Effector CD4-positive, alpha-beta T cell (primary cell): Measurements from ENCODE around the gene ACTR5.
"Not testable (repeated sequence)": the region's sequence is repeated elsewhere in the genome, so short reads cannot be mapped to it uniquely, and the experiment has no call there.

Experiments used
- DNase-seq: peaks from one replicate; pipeline ENCODE4 v3.0.0-alpha.2; 2020

ACTR5 gene

DNA sequence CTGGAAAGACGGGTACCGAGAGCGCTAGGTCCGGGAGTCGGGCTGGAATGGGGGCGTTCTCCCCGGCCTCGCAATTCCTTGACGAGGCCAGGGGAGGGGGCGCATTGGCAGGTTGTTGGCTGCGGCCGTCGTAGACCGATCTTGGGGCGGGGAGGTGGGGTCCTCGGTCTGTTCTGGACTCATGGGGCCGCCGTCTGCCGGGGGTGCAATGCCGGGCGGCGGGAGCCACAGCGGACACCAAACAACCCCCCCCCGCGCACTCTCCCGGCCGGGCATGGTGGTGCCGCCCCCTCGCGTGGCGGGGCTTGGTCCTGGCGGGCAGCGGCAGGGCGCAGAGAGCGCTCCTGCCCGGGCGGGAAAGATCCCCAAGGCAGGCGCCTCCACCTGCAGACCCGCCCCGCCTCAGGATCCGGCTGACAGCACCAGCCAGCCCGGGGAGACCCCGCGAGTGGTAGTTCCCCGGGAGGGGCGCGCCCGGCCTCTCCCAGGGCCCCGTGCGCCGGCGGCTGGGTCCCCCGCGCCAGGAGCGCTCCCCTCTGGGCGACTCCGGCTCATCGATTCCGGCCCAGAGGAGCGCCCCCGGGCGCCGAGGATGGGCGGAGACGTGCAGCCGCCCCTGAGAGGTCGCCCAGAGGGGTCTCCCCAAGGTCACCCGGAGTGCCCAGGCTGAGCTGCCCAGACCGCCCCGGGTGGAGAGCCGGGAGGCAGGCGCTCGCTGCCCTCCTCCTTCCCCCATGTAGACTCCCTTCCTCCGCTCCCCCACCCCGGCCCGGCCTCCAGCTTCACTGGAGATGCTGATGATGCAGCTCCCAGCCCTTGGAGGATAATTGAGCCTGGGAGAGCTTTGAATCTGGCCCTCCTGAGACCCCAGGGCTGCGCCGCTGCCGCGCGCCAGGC lies 57.9 kb downstream of the ACTR5 start:
- DNase-seq: peak; percentile 38

DNA sequence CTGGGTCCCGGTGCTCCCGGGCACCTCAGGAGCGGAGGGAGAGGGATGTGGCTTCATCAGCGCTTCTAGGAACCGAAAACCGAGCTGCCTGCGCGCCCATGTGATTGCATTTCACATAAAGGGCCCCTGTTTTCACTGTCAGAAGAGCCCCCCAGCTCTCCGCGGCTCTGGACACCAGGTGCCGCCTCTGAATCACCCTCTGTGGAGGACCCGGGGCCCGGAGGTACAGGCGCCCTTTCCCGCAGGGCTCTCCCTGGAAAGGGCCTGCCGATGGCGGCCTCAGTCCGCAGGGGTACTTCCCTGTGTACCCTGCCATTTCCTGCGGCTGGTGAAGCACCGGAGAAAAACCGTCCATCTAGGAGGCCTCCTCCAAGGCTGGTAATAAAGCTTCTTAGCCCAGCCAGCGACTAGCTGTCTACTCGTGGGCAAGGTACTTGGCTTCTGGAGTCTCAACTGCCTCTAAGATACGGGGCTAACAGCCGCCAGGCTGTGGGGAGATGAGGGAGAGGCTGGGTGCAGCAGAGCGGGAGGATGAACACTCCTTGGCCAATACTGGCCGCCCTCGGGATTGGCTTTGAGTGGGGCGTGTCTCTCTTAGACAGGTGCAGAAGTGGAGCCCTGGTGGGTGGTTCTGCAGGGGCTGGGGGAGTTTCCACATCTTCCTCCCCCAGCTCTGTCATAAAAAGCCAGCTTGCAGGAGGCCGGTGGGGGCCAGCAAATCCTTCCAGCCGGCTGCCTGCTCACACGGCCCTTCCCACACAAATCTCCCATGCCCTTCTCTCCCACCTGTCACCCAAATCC lies 58.8 kb downstream of the ACTR5 start:
- DNase-seq: peak; percentile 40

DNA sequence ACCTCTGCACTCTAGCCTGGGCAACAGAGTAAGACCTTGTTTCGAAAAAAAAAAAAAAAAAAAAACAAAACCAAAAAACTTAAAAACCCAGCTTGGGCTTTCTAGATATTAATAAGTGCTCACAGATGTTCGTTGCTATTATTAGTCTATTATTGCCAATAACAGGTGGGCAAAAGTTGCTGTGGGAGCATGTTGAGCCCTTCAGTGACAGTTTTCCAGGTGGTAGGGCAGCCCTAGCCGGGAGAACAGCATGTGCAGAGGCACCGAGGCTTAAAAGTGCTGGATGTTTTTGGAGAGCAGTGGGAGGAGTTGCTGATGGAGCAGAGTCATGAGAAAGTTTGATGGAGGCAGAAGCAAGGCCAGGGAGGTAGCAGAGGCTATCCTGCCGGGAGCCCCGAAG lies 61.7 kb downstream of the ACTR5 start:
- no peak for DNase-seq

DNA sequence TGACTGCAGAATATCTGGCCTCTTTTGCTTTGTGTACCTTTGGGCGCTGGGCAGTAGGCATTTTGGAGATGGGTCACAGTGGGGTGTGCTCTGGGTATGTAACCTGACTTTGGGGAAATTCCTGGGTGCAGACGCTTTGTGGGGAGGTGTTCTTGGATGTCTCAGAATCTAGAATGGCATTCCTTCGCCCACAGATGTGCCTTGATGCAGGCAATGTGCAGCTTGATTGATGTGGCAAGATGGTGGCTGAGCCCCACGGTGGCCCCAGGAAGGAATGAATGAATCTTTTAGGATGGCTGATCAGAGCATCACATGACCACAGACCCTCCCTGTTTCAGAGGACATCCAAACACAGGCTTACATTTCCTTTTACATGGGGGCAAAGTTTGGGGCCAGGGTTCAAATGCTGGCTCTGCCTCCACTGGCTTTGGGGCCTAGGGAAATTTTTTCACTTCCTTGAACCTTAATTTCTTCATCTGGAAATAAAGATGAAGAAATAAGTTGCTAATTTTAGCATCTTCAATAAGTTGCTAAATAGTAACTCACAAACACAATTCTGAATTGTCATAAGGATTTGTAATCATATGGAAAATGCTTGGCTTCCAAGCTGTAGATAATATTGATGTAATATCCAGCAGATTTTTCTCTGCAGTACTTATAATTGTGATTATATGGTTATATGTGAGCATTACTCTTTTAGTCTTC lies 62.8 kb downstream of the ACTR5 start:
- no peak for DNase-seq

DNA sequence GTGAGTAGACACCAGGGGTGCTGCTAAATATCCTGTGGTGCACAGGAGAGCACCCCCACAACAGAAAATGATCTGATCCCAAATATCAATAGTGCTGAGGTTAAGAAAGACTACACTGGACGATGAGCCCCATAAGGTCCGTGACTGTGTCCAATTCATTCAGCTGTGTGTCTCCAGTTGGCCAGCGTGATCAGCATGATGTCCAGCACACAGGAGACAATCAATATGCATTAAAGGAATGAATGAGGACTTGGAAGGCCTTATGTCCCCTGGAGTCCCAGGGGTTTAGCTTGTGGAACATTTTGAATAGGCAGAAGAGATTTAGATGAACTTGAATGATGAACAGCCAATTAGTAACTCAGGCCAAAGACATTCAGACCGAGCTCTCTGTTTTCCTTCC lies 63.5 kb downstream of the ACTR5 start:
- no peak for DNase-seq

DNA sequence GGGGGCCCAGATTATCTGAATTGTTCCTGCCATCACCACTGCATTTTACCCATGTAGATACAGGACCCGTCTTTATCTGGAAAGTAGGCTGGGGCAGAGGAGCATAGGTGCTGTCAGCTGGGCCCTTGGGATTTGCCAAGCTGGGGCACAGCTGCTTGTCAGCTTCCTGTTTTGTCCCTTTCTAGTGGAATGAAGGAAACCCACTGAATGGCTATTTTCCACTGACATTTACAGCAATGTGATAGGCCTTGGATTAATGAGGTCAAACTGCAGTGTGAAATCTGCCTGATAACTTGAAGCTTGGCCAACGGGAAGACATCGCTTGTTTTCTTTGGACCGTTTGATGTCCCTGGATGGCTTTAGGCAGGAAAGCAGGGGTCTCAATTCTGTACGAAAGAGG lies 63.9 kb downstream of the ACTR5 start:
- no peak for DNase-seq

DNA sequence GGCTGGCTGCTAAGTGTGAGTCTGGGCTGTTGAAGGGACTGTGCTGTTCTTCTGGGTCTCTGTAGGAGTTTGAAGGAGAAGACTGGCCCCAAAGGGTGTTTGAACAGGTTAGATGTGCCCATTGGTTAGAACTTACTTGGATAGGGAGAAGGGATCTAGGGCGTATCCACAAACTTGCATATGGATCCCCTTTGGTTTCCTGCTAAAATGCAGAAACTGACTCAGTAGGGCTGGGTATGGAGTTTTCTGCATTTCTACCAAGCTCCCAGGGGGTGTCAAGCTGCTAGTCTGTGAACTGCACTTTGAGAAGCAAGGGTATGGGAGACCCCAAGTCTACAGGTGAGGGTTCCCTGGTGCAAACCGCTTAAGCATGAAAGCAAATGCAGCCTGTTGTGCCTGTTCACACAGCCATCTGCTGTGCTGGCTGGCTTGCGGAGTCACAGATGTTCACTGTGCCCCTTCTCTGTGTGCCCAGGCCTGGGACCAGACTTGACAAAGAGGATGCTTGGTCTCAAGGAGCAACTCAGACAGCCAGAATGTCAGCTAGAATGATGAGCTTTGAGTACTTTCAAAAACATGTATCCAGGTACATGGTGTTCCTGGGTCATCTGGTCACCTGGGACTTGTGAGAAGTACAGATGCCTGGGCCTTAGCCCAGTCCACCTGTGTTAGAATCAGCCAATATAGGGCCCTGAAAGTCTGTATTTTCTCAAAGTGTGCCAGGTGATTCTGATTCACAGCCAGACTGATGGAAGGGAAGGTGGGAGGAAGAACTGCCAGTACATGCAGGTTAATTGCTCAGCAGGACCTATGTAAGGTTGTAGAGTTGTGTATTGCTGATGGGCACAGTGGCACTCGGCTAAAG lies 64.7 kb downstream of the ACTR5 start:
- no peak for DNase-seq

DNA sequence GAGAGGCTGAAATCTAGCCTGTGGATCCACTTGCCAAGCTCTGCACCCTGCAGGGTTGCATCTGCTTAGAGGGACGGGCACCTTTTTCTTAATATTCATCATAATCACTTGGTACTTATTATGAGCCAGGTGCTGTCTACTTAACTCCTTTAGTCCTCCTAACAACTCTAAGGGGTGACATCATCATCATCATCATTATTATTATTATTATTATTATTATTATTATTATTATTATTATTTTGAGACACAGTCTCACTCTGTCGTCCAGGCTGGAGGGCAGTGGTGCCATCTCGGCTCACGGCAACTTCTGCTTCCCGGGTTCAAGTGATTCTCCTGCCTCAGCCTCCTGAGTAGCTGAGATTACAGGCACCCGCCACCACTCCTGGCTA lies 65.3 kb downstream of the ACTR5 start:
- DNase-seq: not testable (repeated sequence)

DNA sequence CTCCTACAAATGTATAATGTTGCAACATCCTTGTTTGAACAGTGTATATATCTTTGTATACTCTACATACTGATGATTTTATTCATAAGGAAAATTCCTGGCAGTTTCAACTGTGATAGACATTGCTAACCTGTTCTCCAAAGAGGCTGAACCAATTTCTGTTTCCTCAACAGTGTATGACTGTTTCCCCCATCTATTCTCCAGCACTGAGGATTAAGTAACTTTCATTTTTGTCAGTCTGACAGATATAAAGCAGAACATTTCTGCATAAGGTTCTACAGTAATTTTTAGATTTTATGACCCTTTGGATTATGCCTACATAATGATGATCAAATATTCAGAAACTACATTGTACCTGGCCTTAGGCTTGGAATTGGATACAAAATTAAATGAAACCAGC lies 67.2 kb downstream of the ACTR5 start:
- no peak for DNase-seq

DNA sequence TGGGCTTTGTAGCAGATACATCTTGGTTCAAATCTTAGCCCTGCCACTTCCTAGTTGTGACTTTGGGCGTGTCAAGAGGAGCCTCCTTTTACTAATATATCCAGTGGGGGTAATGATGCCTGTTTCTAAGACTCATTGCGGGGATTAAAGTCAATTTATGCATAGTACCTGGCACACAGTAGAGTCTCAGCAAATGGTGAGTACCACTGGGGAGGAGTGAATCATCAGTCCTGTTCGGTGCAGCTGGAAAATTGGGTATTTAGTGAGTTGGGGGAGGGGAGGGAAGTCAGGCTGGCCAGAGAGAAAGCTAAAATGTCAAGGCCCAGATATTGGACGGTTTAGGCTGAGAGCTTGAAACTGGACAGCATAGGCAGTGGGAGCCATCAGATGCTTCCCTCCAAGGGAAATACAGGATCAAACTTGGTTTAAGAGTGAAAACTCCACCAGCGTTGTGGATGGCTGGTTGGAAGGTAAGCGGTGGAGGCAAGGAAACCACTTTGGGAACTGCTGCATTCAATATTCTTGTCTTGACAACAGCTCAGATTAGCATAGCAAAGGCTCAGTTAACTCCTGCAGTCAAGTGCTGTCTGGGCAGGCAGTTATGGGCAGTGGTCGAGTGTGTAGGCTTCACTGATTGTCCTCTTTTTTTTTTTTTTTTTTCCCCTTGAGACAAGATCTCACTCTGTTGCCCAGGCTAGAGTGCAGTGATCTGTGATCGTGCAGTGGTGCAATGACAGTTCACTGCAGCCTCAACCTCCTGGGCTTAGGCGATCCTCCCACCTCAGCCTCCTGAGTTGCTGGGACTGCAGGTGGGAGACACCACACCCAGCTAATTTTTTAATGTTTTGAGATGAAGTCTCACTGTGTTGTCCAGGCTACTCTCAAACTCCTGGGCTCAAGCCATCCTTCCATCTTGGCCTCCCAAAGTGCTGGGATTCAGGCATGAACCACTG lies 70.1 kb downstream of the ACTR5 start:
- DNase-seq: no peak
